H4 (cell line): ENCODE data around the gene NEAT1. TPM values are rescaled to one million over a fixed set of nuclear protein-coding genes. Genes with fewer than 3 reads are reported as not detected.
"Not testable (repeated sequence)": the region's sequence is repeated elsewhere in the genome, so short reads cannot be mapped to it uniquely, and the experiment has no call there.

ENCODE experiments used
- DNase-seq: peaks from one replicate; pipeline ENCODE4 v3.0.0-alpha.2; 2015; ENCODE audit warnings: low spot score
- total RNA-seq: library from RNA; depleted of rRNA; stranded (reverse); fragments of >200 nt; shearing (Covaris generic); gene quantifications from 2 replicates; pipeline ENCODE4 v1.2.3, GENCODE V29; 2014

NEAT1 gene
- total RNA-seq, 1 experiment from 2014 or later: 3.4 TPM

GRCh38 chr11:65404638-65405339, 17.8 kb upstream of the NEAT1 start:
- DNase-seq: no peak

DNA sequence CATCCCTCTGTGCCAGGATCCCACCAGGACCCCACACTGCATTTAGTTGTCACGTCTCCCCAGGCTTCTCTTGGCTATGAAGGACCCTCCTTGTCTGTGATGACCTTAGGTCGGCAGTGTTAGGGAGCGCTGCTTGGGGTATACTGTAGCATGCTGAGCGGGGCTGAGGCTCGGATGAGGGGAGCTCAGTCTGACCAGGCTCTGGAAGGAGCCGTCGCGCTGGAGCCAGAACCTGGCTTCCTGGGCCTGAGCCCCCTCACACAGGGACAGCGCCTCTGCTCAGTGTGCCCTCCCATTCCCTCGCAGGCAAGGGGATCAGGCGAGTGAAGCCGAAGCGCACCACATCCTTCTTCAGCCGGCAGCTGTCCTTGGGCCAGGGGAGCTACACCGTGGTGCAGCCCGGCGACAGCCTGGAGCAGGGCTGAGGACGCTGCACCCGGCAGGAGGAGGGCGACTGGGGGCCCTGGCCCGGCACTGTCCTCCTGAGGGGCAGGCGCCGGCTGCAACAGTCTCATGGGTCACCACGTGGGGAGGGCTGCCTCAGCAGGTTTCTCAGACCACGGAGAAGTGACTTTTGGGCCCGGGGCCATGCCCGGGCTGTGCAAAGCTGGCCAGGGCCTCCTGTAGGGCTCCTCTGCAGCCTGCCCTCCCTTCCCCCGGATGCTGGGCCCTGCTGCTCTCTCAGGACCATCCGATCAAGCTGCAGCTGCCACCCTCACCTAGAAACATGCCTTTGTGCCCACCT, 11.5 kb upstream of the NEAT1 start:
- no peak for DNase-seq

GRCh38 chr11:65411681-65412070, 10.9 kb upstream of the NEAT1 start:
- no peak for DNase-seq

DNA sequence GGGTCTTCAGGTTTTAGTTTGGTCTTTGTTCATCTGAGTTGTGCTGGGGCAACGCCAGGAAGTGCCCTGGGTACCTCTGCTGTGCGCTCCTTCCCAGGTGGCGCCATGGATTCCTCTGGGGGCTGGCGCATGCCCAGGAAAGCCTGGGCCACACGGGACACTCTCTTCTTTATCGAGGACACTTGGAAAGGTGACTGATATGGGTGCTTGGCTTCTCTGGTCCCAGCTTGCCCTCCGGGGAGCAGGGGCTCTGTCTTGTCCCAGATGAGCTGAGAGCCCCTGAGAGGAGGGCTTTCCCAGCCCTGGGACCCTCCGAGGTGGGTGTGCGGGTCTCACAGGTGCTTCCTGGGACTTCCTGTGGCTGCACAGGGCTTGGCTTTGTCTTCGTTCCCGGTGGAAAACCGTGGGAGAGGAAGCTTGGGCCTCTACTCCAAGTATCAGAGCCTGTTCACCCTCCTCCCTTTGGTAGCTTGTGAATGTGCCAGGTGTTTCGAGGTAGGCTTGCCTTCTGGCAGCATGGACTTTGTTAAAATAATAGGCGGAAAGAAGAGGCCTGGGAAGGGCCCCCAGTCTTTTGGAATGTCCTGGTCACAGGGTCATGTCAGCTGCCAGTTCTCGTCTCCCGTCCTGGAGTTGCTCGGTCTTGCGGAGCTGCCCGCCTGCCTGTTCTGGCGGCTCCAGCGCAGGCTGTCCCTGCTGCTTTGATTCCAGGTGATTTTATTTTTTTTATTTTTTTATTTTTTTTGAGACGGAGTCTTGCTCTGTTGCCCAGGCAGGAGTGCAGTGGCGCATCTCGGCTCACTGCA, 10.1 kb upstream of the NEAT1 start:
- DNase-seq: no peak

GRCh38 chr11:65413077-65413664, 9.4 kb upstream of the NEAT1 start:
- DNase-seq: not testable (repeated sequence)

DNA sequence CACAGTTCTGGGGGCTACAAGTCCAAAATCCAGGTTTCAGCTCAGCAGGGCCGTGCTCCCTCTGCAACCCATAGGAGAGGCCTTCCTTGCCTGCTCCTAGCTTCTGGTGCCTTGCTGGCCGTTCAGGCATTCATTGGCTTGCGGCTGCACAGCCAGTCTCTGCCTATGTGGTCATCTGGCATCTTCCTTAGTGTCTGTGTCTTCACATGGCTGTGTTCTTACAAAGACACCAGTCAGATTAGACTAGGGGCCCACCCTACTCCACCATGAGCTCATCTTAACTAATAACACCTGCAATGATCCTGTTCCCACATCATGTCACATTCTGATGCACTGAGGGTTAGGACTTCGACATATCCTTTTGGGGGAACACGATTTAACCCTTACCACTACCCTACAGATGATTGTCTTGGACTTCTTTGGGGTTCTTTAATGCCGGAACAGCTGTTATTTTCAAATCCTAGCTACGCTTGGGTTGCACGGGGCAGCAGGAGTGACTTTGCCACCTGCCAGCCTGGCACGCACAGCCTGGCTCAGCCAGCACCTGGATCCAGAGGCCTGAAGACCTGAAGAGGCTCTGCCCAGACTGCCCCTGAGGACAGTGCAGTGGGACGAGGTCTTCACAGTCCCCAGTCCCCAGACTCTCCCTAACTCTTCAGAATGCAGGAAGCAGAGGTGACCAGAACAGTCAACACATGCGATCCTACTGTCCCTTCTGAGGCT, 7.7 kb upstream of the NEAT1 start:
- DNase-seq: no peak

- DNase-seq: no peak
These were observed 6.9 kb upstream of the NEAT1 start for GRCh38 chr11:65415499-65416340.

DNA sequence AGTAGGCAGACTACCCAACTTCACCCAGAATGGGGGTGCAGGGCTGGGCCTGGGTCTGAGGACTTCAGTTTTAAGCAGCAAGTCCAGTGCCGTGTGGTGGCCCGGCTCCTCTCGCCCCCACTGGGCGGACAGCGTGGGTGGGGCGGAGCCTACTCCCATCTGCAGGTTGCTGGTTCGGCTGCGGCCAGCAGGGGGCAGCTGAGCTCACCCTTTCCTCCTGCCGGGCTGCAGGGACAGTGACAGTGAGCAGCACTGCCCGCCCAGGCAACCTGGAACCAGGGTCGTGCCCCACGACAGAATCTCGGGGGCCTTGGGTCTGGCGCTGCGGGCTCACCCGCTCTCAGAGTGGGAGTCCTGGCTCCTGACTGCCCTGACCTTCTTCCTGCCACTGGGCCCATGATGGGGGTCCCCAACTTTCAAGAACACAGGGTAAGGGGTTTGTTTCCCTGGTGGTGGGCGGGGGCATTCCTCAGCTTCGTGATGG, 6.2 kb upstream of the NEAT1 start:
- peak; percentile 77 for DNase-seq

DNA sequence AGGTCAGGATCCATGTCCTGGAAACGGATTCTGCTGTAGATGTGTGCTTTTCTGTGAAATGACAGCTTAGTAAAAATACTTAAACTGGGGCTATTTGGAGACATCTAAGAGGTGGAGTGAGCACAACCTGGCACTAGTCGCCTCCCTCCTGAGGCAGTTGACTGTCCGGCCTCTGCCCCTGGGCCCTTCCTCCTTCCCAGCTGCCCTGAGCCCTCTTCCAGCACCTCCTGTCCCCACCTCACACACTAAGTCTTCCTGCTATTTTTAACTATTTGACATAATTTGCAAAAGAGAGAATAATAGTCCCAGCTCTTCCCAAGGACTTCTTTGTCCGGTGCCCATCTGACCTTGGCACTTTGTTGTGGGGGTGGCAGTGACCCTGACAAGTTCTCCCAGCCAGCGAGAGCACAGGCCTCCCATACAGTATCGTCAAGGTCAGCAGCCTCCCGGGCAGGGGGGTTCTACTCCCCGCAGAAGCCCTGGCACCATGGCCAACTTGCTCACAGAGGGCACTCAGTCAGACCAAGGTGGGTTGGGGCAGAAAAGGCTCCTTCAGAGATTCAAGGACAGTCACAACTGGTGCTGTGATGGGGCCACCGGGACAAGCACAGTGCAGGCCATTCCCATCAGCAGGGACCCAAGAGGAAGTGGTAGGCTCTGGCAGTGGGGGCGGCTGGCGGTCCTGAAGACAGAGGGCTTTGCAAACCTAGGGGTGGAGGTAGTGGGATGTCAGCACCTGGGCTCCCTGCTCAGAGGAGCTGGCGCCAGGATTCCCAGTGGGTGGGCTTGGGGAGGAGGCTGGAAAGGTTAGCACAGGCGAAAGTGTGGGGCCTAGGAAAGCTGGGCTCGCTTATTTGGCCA, 5.5 kb upstream of the NEAT1 start:
- no peak for DNase-seq

- DNase-seq: no peak
These were observed 4.7 kb upstream of the NEAT1 start for GRCh38 chr11:65417702-65418430.

DNA sequence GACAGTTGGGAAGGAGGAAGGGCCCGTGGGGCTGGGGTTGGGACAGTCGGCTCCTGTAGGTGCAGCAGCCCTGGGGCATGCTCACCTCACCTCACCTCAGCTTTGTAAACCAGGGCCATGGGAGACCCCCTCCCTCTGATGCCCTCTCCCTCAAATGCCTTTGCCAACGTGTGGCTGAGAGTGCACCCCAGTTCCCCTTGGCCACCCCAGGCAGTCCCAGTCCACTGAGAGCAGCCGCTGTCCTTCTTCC, 4.2 kb upstream of the NEAT1 start:
- DNase-seq: no peak

DNA sequence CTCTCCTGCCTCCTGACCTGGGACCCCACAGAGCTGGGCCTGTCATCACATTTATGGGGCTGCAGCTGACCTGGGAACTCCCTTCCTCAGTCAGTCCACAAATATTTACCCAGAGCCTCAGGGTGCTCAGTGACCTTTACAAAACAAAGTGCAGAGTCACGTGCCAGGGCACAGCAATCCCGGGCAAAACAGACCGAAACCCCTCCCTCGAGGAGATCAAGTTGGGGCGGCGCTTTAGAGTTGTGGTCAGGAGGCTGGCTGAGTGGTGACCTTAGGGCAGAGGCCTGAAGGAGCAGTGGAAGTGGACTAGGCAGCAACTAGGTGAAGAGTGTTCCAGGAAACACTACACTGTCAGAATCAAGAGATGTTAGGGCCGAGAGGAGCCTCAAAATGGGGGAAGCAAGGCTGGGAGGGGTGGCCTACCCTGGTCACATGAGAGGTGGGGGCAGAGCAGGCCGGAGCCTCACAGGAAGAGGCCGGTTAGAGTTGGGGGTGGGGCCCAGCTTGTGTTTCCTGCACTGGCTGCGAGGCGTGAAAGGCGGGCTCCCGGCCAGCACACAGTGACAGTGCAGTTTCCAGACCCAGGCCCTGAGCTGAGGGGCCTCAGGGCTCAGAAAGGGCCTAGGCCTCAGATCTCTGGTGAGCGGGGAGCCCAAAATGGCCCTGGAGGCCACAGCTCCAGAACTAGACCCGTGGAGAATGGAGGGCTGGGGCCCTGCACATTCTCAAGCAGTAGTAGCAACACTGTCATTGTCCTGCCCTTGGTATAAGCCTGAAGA, 3.7 kb upstream of the NEAT1 start:
- peak; percentile 96 for DNase-seq

DNA sequence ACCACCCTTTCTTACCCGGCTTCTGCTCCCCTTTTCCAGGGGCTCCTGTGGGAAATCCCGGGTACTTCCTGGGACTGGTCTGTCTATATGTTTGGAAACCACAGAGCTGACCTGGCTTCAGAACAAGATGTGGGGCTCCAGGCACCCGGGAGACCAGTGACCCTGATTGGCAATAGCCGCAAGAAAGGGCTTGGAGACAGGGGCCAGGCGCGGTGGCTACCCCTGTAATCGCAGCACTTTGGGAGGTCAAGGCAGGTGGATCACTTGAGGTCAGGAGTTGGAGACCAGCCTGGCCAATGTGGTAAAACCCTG, 3.2 kb upstream of the NEAT1 start:
- DNase-seq: no peak

GRCh38 chr11:65419772-65420481, 2.7 kb upstream of the NEAT1 start:
- peak; percentile 94 for DNase-seq

GRCh38 chr11:65420506-65420905, 2.1 kb upstream of the NEAT1 start:
- no peak for DNase-seq

DNA sequence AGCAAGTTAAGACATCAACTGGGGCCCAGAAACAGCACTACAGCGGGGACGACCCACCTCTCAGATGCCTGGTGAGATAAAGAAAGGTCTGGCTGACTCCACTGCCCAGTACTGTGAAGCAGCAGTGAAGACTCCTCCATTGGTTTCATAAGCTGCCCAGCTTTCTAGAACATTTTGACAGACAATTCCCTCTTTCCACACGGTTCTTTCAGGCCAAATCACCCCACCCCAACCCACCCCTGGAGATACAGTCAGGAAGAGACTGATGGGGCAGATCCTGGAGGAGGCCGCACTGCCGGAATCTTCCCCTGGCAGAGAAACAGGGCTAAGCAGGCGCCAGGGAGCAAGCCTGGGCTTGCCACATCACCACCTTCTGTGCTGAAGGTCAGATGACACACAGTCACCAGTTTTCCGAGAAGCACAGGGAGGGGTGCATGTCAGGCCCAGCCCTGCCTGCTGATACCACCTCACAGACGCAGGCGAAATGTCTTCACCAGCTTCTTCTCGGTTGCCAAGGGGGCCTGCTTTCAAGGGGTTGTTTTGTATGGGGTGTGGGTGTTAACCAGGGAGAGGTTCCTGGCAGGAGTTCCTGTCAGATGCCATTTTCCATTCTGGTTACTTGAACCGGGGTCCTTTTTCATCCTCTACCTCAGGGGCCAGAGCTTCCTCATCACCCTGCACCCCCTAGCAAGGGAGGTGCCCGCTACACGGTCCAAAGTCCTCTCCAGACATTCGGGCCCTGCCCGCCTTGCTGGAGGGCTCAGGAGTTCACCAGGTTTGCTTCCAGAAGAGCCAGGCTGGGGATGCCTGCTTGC, 1.4 kb upstream of the NEAT1 start:
- peak; percentile 97 for DNase-seq
